ENCODE measurements around the gene PRKACA. TPM values are rescaled to one million over a fixed set of nuclear protein-coding genes. Genes with fewer than 3 reads are reported as not detected.

The PRKACA gene
- total and polyA plus RNA-seq, 9 donors = 33.3 to 280 (median 201) TPM

GRCh38 chr19:14164724-14165493 lies 47.3 kb upstream of the PRKACA start:
- H3K4me1 ChIP-seq (ENCODE audit: insufficient read depth) = peaks cover 3% of the 10 kb centered on the region
- no peaks in the 10 kb centered on the region for H3K27me3 ChIP-seq
- no peak for DNase-seq
- H3K4me3 ChIP-seq = no peak overlapping the region
- H3K27ac ChIP-seq = no peak overlapping the region
- H3K9me3 ChIP-seq = no peaks in the 10 kb centered on the region
- intact Hi-C loops (cut with DNase I) = no loop called here
- H3K36me3 ChIP-seq = no peaks in the 10 kb centered on the region
- TF ChIP-seq EP300 (IDR thresholded peaks at IDR 0.05) (no peak), CTCF (IDR thresholded peaks at IDR 0.05) (no peak), POLR2A (IDR thresholded peaks at IDR 0.05) (no peak)
- 72 to 78% (median 77%) methylated on average over 15 to 16 of the region's 16 CpGs for WGBS, 3 donors

- Histone ChIP-seq H3K27ac (no peak overlapping the region), H3K27me3 (no peaks in the 10 kb centered on the region), H3K4me3 (no peak overlapping the region), H3K9me3 (no peaks in the 10 kb centered on the region), H3K36me3 (no peaks in the 10 kb centered on the region), H3K4me1 (ENCODE audit: insufficient read depth) (peaks cover 3% of the 10 kb centered on the region)
- no peak for DNase-seq
- 70 to 79% (median 74%) methylated on average over 11 of the region's 11 CpGs for WGBS, 3 donors
- TF ChIP-seq CTCF (IDR thresholded peaks at IDR 0.05) (no peak), POLR2A (IDR thresholded peaks at IDR 0.05) (no peak), EP300 (IDR thresholded peaks at IDR 0.05) (no peak)
- intact Hi-C loops (cut with DNase I) = no loop called here
Measured at GRCh38 chr19:14164082-14164481, 46.5 kb upstream of the PRKACA start.

- H3K9me3 ChIP-seq = no peaks in the 10 kb centered on the region
- H3K27me3 ChIP-seq = no peaks in the 10 kb centered on the region
- H3K4me1 ChIP-seq (ENCODE audit: insufficient read depth) = peaks cover 3% of the 10 kb centered on the region
- WGBS, 3 donors = 95 to 97% (median 97%) methylated on average over 38 of the region's 38 CpGs
- H3K36me3 ChIP-seq = no peaks in the 10 kb centered on the region
- no peak for TF ChIP-seq CTCF (IDR thresholded peaks at IDR 0.05)
- TF ChIP-seq EP300 (IDR thresholded peaks at IDR 0.05) = no peak
- TF ChIP-seq POLR2A (IDR thresholded peaks at IDR 0.05) = no peak
- H3K27ac ChIP-seq = no peak overlapping the region
- no peak for DNase-seq
- H3K4me3 ChIP-seq = no peak overlapping the region
- intact Hi-C loops (cut with DNase I) = no loop called here
Measured at GRCh38 chr19:14162871-14163297, 45.3 kb upstream of the PRKACA start.

- 90 to 92% (median 91%) methylated on average over 19 of the region's 19 CpGs for WGBS, 3 donors
- no peak for TF ChIP-seq POLR2A (IDR thresholded peaks at IDR 0.05)
- no peak for DNase-seq
- Histone ChIP-seq H3K9me3 (no peaks in the 10 kb centered on the region), H3K4me3 (no peak overlapping the region), H3K27ac (no peak overlapping the region), H3K36me3 (no peaks in the 10 kb centered on the region), H3K4me1 (ENCODE audit: insufficient read depth) (no peaks in the 10 kb centered on the region), H3K27me3 (no peaks in the 10 kb centered on the region)
- intact Hi-C loops (cut with DNase I) = no loop called here
Measured at GRCh38 chr19:14161305-14161704, 43.7 kb upstream of the PRKACA start.

GRCh38 chr19:14160017-14160703 lies 42.6 kb upstream of the PRKACA start:
- 83 to 89% (median 84%) methylated on average over 25 of the region's 25 CpGs for whole genome bisulfite sequencing, 3 donors
- H3K36me3 ChIP-seq = no peaks in the 10 kb centered on the region

More at GRCh38 chr19:14160017-14160703, 42.6 kb upstream of the PRKACA start:
- intact Hi-C loops (cut with DNase I) = no loop called here
- Histone ChIP-seq H3K27ac (no peak overlapping the region), H3K9me3 (no peaks in the 10 kb centered on the region), H3K4me3 (no peak overlapping the region), H3K4me1 (ENCODE audit: insufficient read depth) (no peaks in the 10 kb centered on the region), H3K27me3 (no peaks in the 10 kb centered on the region)
- TF ChIP-seq EP300 (IDR thresholded peaks at IDR 0.05) (no peak), CTCF (IDR thresholded peaks at IDR 0.05) (no peak), POLR2A (IDR thresholded peaks at IDR 0.05) (no peak)
- no peak for DNase-seq
